ENCODE results near the gene REEP1. TPM values are rescaled to one million over a fixed set of nuclear protein-coding genes. Genes with fewer than 3 reads are reported as not detected.

REEP1 gene
- total and polyA plus RNA-seq, 2 of the 8 experiments (the other 6 are each of a cell fraction or from before 2014, with no cell fraction given), result 0.74 to 1.5 TPM

GRCh38 chr2:86372641-86373502 lies 35.4 kb upstream of the REEP1 start (continued):
- TF ChIP-seq HDAC2 (IDR thresholded peaks at IDR 0.05; ENCODE audit: borderline replicate concordance in 1 of 2, low read depth in 2 of 2, low read length in 2 of 2), result no peak
- TF ChIP-seq RAD21 (IDR thresholded peaks at IDR 0.05 in 1 of 2, conservative IDR thresholded peaks at IDR 0.05 in 1 of 2; ENCODE audit: low read depth in 2 of 2, low read length in 2 of 2), result peak; percentile 71 to 77
- no peak for TF ChIP-seq ATF2 (IDR thresholded peaks at IDR 0.05; ENCODE audit: low read length)
- TF ChIP-seq GTF2F1 (IDR thresholded peaks at IDR 0.05; ENCODE audit: borderline replicate concordance, low read depth, low read length), result no peak

All from H1 (cell line).